MM.1S (cell line): ENCODE data around the gene CBFA2T2.

Experiments used
- CTCF ChIP-seq: fragments of 300-600 bp; sonication (generic); IDR thresholded peaks from 2 replicates; pipeline ENCODE4 v1.5.1; 2016; ENCODE audit warnings: antibody characterized with exemption, low read length, mixed read lengths
- EZH2 ChIP-seq: fragments of 300-600 bp; sonication (generic); optimal IDR thresholded peaks from 2 replicates; pipeline ENCODE3; 2017; ENCODE audit warnings: low read depth, mild to moderate bottlenecking, antibody characterized with exemption, low read length, mixed read lengths

GRCh38 chr20:33612001-33612400 lies 122.1 kb downstream of the CBFA2T2 start:
- no peak for TF ChIP-seq CTCF
- no peak for TF ChIP-seq EZH2
